Keratinocyte (primary cell): Measurements from ENCODE around the gene CAPN1. TPM values are rescaled to one million over a fixed set of nuclear protein-coding genes. Genes with fewer than 3 reads are reported as not detected.
"Not testable (repeated sequence)": the region's sequence is repeated elsewhere in the genome, so short reads cannot be mapped to it uniquely, and the experiment has no call there.

Experiments
- DNase-seq: peaks from one replicate; pipeline ENCODE4 v3.0.0-alpha.2; 2011; ENCODE audit warnings: low read depth, missing footprints, low spot score
- FAIRE-seq: peaks from 2 replicates; lab custom pipeline; 2011; peaks lifted over from hg19 to GRCh38; lab: Jason Lieb, UNC
- H2AFZ ChIP-seq: 2 replicates; pipeline ENCODE4 v1.6.0; 2012; ENCODE audit warnings: low read length, control low read depth, inconsistent platforms; ENCODE audit not compliant: control insufficient read depth
- H3K27ac ChIP-seq: 2 replicates; pipeline ENCODE4 v1.5.1; 2011; ENCODE audit warnings: low read length; ENCODE audit not compliant: control insufficient read depth, insufficient read depth
- H3K27me3 ChIP-seq: 3 replicates; pipeline ENCODE4 v1.6.0; 2011; ENCODE audit warnings: low read length; ENCODE audit not compliant: control insufficient read depth, insufficient read depth; ENCODE audit errors: extremely low read depth
- H3K36me3 ChIP-seq, 2 experiments: 2 replicates in 1 of 2; 3 replicates in 1 of 2; pipeline ENCODE4 v1.5.1; 2011; ENCODE audit warnings: low read length in 2 of 2, mild to moderate bottlenecking in 1 of 2; ENCODE audit not compliant: control insufficient read depth in 2 of 2, insufficient read depth in 2 of 2; ENCODE audit errors: extremely low read depth in 1 of 2
- H3K4me1 ChIP-seq: 3 replicates; pipeline ENCODE4 v1.5.1; 2011; ENCODE audit warnings: low read length; ENCODE audit not compliant: control insufficient read depth, insufficient read depth; ENCODE audit errors: extremely low read depth
- H3K4me2 ChIP-seq: 3 replicates; pipeline ENCODE4 v1.6.0; 2011; ENCODE audit warnings: low read depth, low read length; ENCODE audit not compliant: control insufficient read depth, insufficient read depth; ENCODE audit errors: extremely low read depth
- H3K4me3 ChIP-seq, 3 experiments: fragments of 200-600 bp in 1 of 3; sonication (generic) in 1 of 3; 2 replicates in 2 of 3; 3 replicates in 1 of 3; pipeline ENCODE4 v1.5.1; 2011 to 2016; ENCODE audit warnings: low read length in 3 of 3, mild to moderate bottlenecking in 3 of 3, control low read depth in 2 of 3, inconsistent platforms in 1 of 3, low read depth in 1 of 3, mixed read lengths in 1 of 3, mixed run types in 1 of 3, moderate library complexity in 1 of 3; ENCODE audit not compliant: control insufficient read depth in 2 of 3, insufficient read depth in 2 of 3; ENCODE audit errors: extremely low read depth in 1 of 3
- H3K79me2 ChIP-seq: 2 replicates; pipeline ENCODE4 v1.6.0; 2012; ENCODE audit warnings: low read length; ENCODE audit not compliant: control insufficient read depth, insufficient read depth
- H3K9ac ChIP-seq: 3 replicates; pipeline ENCODE4 v1.6.0; 2011; ENCODE audit warnings: low read length; ENCODE audit not compliant: control insufficient read depth, insufficient read depth; ENCODE audit errors: extremely low read depth
- H3K9me1 ChIP-seq: 3 replicates; pipeline ENCODE4 v1.6.0; 2011; ENCODE audit warnings: low read length; ENCODE audit not compliant: control insufficient read depth, insufficient read depth; ENCODE audit errors: extremely low read depth
- H3K9me3 ChIP-seq: 2 replicates; pipeline ENCODE4 v1.5.1; 2012; ENCODE audit warnings: low read depth, low read length; ENCODE audit not compliant: control insufficient read depth
- H4K20me1 ChIP-seq: 3 replicates; pipeline ENCODE4 v1.6.0; 2011; ENCODE audit warnings: low read length; ENCODE audit not compliant: control insufficient read depth, insufficient read depth; ENCODE audit errors: extremely low read depth
- CTCF ChIP-seq, 3 experiments: IDR thresholded peaks in 1 of 3; conservative IDR thresholded peaks in 1 of 3; optimal IDR thresholded peaks in 1 of 3; 2 replicates in 2 of 3; 3 replicates in 1 of 3; pipeline versions ENCODE3 to v1.5.1; 2011; ENCODE audit warnings: low read length in 3 of 3, mild to moderate bottlenecking in 3 of 3, moderate library complexity in 2 of 3, control low read depth in 1 of 3, inconsistent platforms in 1 of 3; ENCODE audit not compliant: insufficient read depth in 2 of 3; ENCODE audit errors: extremely low read depth in 1 of 3
- EZH2 ChIP-seq: IDR thresholded peaks from one replicate; pipeline ENCODE4 v1.6.1; 2012; ENCODE audit warnings: inconsistent platforms, mild to moderate bottlenecking, low read length, moderate library complexity
- dilution Hi-C: fragments of 300-500 bp; cut with MboI; formaldehyde crosslinking; loops from one replicate; pipeline ENCODE4 v1.7.0; 2020; ENCODE audit warnings: low sequenced_read_pairs; ENCODE audit not compliant: extremely low pct_ligation_motif_present
- polyA plus RNA-seq, 5 experiments: library from polyadenylated mRNA; depleted of rRNA in 3 of 5; stranded (reverse) in 3 of 5; stranded (forward) in 1 of 5; unstranded in 1 of 5; fragments of >200 nt; gene quantifications; 1 replicate in 1 of 5; 2 replicates in 3 of 5; 3 replicates in 1 of 5; pipeline versions ENCODE4 v1.2.1 to v1.2.3, GENCODE V29; 2011 to 2012; ENCODE audit warnings: missing spikeins in 2 of 5, low read depth in 1 of 5, low replicate concordance in 1 of 5

CAPN1 gene
- polyA plus RNA-seq, 1 donor (not counting 4 experiments of a cell fraction or from before 2014, with no cell fraction given), result 250 TPM

GRCh38 chr11:65242389-65242788 lies 60.7 kb downstream of the CAPN1 start:
- Histone ChIP-seq H3K79me2 (no peaks in the 10 kb centered on the region), H3K4me2 (no peak overlapping the region), H3K4me3 (no peak overlapping the region), H3K27ac (no peak overlapping the region), H3K9me1 (no peaks in the 10 kb centered on the region), H2AFZ (no peak overlapping the region), H3K9me3 (no peaks in the 10 kb centered on the region), H3K27me3 (no peaks in the 10 kb centered on the region), H3K4me1 (no peaks in the 10 kb centered on the region), H3K9ac (no peak overlapping the region), H4K20me1 (no peaks in the 10 kb centered on the region), H3K36me3 (peaks cover 0 to 3% of the 10 kb centered on the region in 2 experiments)
- dilution Hi-C loops, result no loop called here
- TF ChIP-seq CTCF (optimal IDR thresholded peaks at IDR 0.05 in 1 of 3, IDR thresholded peaks at IDR 0.05 in 1 of 3, conservative IDR thresholded peaks at IDR 0.05 in 1 of 3; ENCODE audit: extremely low read depth in 1 of 3, insufficient read depth in 2 of 3, low read length in 3 of 3) (no peak), EZH2 (no peak)
- FAIRE-seq (no peak), DNase-seq (no peak)

- Histone ChIP-seq H4K20me1 (no peaks in the 10 kb centered on the region), H3K9ac (no peak overlapping the region), H3K79me2 (no peaks in the 10 kb centered on the region), H3K36me3 (peaks cover 0 to 3% of the 10 kb centered on the region in 2 experiments), H3K27me3 (no peaks in the 10 kb centered on the region), H3K4me3 (no peak overlapping the region), H2AFZ (no peak overlapping the region), H3K9me1 (no peaks in the 10 kb centered on the region), H3K27ac (no peak overlapping the region), H3K4me2 (no peak overlapping the region), H3K4me1 (no peaks in the 10 kb centered on the region), H3K9me3 (no peaks in the 10 kb centered on the region)
- no peak for TF ChIP-seq EZH2
- TF ChIP-seq CTCF (optimal IDR thresholded peaks at IDR 0.05 in 1 of 3, IDR thresholded peaks at IDR 0.05 in 1 of 3, conservative IDR thresholded peaks at IDR 0.05 in 1 of 3; ENCODE audit: extremely low read depth in 1 of 3, insufficient read depth in 2 of 3, low read length in 3 of 3), result no peak
- DNase-seq, result no peak
- dilution Hi-C loops, result no loop called here
- no peak for FAIRE-seq
Measured at GRCh38 chr11:65243797-65244196, 62.1 kb downstream of the CAPN1 start.

- FAIRE-seq, H4K20me1 ChIP-seq, H3K27ac ChIP-seq, H3K4me1 ChIP-seq, DNase-seq, H2AFZ ChIP-seq, H3K4me2 ChIP-seq, H3K4me3 ChIP-seq, H3K36me3 ChIP-seq, H3K79me2 ChIP-seq, H3K9ac ChIP-seq, dilution Hi-C loops, H3K9me3 ChIP-seq, H3K9me1 ChIP-seq, H3K27me3 ChIP-seq: not testable (repeated sequence)
Measured at GRCh38 chr11:65245046-65245445, 63.3 kb downstream of the CAPN1 start.
